Endometrium (tissue), 2 donors: ENCODE results near the gene GANAB.
"Not testable (repeated sequence)": the region's sequence is repeated elsewhere in the genome, so short reads cannot be mapped to it uniquely, and the experiment has no call there.

Experiments
- FAIRE-seq: peaks from 2 replicates; lab custom pipeline; 2012; peaks lifted over from hg19 to GRCh38; lab: Jason Lieb, UNC
- donor health status: control.
- donor health status: control.

Gene GANAB

GRCh38 chr11:62621027-62621566 lies 25.3 kb downstream of the GANAB start:
- no peak for FAIRE-seq

GRCh38 chr11:62616957-62617356 lies 29.5 kb downstream of the GANAB start:
- FAIRE-seq, result not testable (repeated sequence)

GRCh38 chr11:62615521-62615920 lies 30.9 kb downstream of the GANAB start:
- no peak for FAIRE-seq

GRCh38 chr11:62614275-62614674 lies 32.1 kb downstream of the GANAB start:
- FAIRE-seq, result no peak

GRCh38 chr11:62613291-62613778 lies 33.1 kb downstream of the GANAB start:
- no peak for FAIRE-seq

- no peak for FAIRE-seq
Measured at GRCh38 chr11:62612366-62613290, 33.8 kb downstream of the GANAB start, which contains the start of the genes EML3 and ROM1. Gene EML3, minus strand, starts transcription at chr11:62612775. Its CDS starts 318 bp downstream, at chr11:62612457. Gene ROM1, plus strand, starts transcription at chr11:62613257. Its CDS starts 25 bp downstream, at chr11:62613282.

GRCh38 chr11:62611705-62612365 lies 34.6 kb downstream of the GANAB start:
- FAIRE-seq, result no peak

- no peak for FAIRE-seq
Measured at GRCh38 chr11:62610814-62611704, 35.4 kb downstream of the GANAB start.

GRCh38 chr11:62610403-62610802 lies 36.0 kb downstream of the GANAB start:
- FAIRE-seq, result no peak

- no peak for FAIRE-seq
Measured at GRCh38 chr11:62608776-62609175, 37.6 kb downstream of the GANAB start.

GRCh38 chr11:62607714-62608113 lies 38.7 kb downstream of the GANAB start:
- FAIRE-seq, result no peak

- FAIRE-seq, result no peak
Measured at GRCh38 chr11:62605902-62606301, 40.5 kb downstream of the GANAB start.

- no peak for FAIRE-seq
Measured at GRCh38 chr11:62605467-62605866, 40.9 kb downstream of the GANAB start.

- FAIRE-seq, result no peak
Measured at GRCh38 chr11:62604460-62605120, 41.8 kb downstream of the GANAB start.

- FAIRE-seq, result no peak
Measured at GRCh38 chr11:62603776-62604299, 42.6 kb downstream of the GANAB start.

GRCh38 chr11:62603072-62603408 lies 43.4 kb downstream of the GANAB start:
- no peak for FAIRE-seq

GRCh38 chr11:62602141-62603071 lies 44.0 kb downstream of the GANAB start:
- FAIRE-seq, result no peak

GRCh38 chr11:62601372-62602140 lies 44.9 kb downstream of the GANAB start, which contains the start of gene MTA2:
Gene MTA2, minus strand, starts transcription at chr11:62601865. Its CDS starts 415 bp downstream, at chr11:62601450.
- peak; percentile 94 for FAIRE-seq

GRCh38 chr11:62601122-62601371 lies 45.4 kb downstream of the GANAB start:
- no peak for FAIRE-seq
